Measurements from ENCODE around the gene ZIC2.

ZIC2 gene

DNA sequence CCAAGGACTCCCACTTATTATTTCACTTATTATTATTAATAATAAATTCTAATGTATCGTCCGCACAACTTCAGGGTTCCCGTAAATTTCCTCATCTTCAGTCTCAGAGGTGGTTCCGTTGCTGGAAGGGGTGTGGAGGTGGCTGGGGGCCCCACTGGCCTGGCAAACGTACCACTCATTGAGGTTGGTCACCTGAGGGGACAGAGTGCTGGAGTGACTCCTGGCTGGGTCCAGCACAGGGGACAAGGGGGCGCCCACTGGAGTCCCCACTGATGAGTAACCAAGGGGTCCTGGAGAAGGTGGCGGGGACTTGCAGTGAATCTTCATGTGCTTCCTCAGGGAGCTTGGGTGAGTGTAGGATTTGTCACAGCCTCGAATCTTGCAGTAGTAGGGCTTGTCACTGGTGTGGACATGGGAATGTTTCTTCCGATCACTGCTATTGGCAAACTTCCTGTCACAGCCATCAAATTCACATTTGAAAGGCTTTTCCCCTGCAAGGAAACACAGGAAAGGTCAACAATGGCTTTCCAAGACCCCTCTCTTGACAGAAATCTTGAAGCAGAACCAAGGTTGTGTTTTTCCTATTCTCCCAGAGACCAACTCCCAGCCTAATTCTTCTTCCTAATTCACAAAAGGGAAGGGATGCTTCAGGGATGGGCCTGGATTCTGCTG, 16.1 kb upstream of the ZIC2 start:
- Histone ChIP-seq H3K36me3 (replicated peaks) (peaks cover 19% of the 10 kb centered on the region), H3K27me3 (ENCODE audit: low read depth) (no peaks in the 10 kb centered on the region), H3K4me1 (peaks cover 12% of the 10 kb centered on the region; the same call in 1 of the 2 replicates), H3K4me3 (no peak overlapping the region), H3K9me3 (no peaks in the 10 kb centered on the region)
- in situ Hi-C loops (cut with MboI; ENCODE audit: low sequenced_read_pairs) = no loop called here
- DNase-seq (ENCODE audit: low spot score in 2 of 2) = no peak

DNA sequence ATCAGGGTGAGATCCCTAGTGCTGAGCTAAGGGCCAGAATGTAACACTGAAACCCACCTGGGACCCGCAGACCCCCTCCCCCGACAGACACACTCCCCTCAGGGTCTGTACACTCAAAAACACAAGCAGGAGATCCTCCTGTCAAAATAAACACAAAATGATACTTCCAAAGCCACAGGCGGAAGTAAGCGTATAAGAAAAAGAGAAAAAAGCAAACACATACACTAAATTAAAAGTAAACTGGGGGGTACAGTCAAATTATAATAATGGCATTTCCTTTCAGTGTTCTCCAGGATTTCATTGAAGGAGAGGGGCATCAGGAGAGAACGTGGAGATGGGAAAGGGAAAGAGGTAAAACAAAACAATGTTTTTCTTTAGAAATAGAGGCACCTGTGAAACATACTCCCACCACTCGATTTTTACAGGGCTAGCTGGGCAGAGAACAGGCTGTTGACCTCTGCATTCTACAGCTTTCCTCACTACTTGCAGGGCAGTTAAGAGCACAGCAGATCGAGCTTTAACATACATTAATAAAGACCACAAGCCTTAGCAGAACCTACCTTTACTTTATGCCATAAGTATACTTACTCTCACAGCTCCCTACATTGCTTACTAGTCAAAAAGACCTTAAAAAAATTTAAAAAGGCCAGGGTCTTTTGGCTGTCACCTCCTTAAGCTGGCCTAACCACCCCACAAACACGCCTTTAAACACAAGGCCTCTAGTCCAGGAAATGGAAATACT, 15.3 kb upstream of the ZIC2 start:
- peaks cover 19% of the 10 kb centered on the region for H3K36me3 ChIP-seq (replicated peaks)
- H3K9me3 ChIP-seq = no peaks in the 10 kb centered on the region
- in situ Hi-C loops (cut with MboI; ENCODE audit: low sequenced_read_pairs) = no loop called here
- no peak for DNase-seq (ENCODE audit: low spot score in 2 of 2)
- no peak overlapping the region for H3K4me3 ChIP-seq
- H3K4me1 ChIP-seq = peaks cover 12% of the 10 kb centered on the region; the same call in 1 of the 2 replicates
- no peaks in the 10 kb centered on the region for H3K27me3 ChIP-seq (ENCODE audit: low read depth)

DNA sequence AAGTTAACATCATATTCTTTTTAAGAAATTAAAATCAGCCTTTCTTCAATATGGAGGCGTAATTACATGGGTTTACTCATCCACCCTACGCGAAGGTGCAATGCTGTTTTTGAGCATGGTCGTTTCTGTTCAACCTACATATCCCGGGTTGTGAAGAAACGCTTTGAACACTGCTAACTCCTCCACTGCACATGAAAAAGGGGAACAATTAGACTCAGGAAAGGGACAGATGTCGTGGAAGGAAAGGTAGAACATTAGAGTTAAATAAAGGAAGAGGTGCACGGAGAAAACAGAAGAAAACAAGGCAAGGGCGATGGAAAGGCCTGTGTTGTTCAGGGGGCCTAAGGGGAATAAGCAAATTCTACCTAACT, 14.1 kb upstream of the ZIC2 start:
- no peak for DNase-seq (ENCODE audit: low spot score in 2 of 2)
- Histone ChIP-seq H3K27me3 (ENCODE audit: low read depth) (no peaks in the 10 kb centered on the region), H3K36me3 (replicated peaks) (peaks cover 19% of the 10 kb centered on the region), H3K4me1 (peaks cover 12% of the 10 kb centered on the region; the same call in 1 of the 2 replicates), H3K4me3 (peak overlapping the region; percentile 59), H3K9me3 (no peaks in the 10 kb centered on the region)
- in situ Hi-C loops (cut with MboI; ENCODE audit: low sequenced_read_pairs) = no loop called here

DNA sequence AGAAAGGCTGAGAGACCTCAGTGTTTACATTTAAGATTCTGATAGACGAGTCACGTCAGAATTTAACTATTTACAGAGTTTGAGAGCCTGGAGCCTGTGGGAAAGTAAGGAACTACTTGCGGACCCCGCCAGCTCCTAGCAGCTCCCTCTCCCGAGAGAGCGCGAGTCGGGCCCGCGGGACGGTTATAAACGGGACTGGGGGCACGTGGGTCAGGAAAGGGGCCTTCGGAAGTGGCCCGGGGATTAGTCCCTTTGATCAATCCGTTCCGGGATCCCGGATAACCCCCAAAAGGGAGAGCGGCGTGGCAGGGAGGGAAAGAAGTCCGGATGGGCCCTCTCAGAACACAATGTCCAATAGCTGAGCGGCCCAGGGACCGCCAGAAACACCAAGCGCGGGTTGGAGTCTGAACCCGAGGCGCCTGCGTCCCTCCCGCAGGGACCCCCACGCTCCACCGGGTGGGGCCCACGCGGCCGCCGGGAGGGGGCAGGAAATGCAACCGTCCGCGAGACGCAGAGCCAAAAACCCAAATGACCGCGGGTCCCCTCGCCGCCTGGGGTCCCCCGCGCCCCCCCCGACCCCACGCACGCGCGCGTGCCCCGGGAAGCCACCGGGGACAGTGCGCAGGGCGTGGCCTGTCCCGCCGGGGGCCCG, 13.6 kb upstream of the ZIC2 start:
- H3K27me3 ChIP-seq (ENCODE audit: low read depth) = no peaks in the 10 kb centered on the region
- in situ Hi-C loops (cut with MboI; ENCODE audit: low sequenced_read_pairs) = no loop called here
- peak in 1 of 2 experiments; percentile 54 for DNase-seq (ENCODE audit: low spot score in 2 of 2)
- peaks cover 19% of the 10 kb centered on the region for H3K36me3 ChIP-seq (replicated peaks)
- H3K4me3 ChIP-seq = peak overlapping the region; percentile 59
- H3K4me1 ChIP-seq = peaks cover 12% of the 10 kb centered on the region; the same call in 1 of the 2 replicates
- H3K9me3 ChIP-seq = no peaks in the 10 kb centered on the region

DNA sequence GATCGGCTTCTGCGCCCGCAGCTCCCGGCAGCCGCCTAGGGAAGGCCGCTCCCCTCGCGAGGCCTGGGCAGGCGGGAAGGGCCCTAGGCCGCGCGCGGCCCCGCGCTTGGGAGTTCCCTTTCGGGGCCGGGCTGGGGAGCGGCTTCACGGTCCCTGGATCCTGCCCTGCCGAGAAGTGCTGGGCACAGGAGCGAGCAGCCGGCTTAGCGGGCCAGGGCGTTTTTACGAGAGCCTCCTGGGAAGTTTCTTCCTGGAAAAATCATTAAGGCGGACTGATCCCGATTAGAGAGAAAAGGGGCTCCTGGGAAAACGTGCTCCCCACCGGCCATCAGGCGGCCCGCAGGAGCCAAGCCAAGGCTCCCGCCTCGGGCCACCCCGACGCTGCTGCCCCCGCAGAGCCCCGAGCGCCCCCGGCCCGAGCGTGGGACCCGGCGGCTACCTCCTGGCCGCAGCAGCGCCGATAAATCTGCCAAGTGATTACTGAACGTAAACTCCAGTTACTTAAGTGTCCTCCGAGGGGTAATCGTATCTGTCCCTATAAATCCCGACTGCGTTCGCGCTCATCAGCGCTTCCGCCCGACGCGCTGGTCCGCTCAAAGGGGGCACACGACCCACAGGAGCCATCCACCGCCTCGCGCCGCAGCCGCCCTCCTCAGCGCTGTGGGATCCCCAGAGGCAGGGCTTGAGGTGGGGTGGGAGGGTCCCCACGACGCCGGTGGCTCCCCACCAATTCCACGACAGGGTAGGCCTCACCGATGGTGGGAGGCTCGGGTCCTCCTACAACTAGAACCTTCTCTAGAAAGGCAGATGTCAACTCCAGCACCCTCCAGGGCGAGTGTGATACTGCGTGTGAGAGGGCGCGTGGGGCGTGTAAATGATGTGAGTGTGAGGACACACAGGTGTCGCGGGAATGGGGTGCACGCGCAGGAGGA, 12.8 kb upstream of the ZIC2 start:
- Histone ChIP-seq H3K27me3 (ENCODE audit: low read depth) (no peaks in the 10 kb centered on the region), H3K4me1 (peaks cover 12% of the 10 kb centered on the region; the same call in 1 of the 2 replicates), H3K36me3 (replicated peaks) (peaks cover 18% of the 10 kb centered on the region), H3K4me3 (peak overlapping the region; percentile 59), H3K9me3 (no peaks in the 10 kb centered on the region)
- in situ Hi-C loops (cut with MboI; ENCODE audit: low sequenced_read_pairs) = no loop called here
- peak in 1 of 2 experiments; percentile 55 for DNase-seq (ENCODE audit: low spot score in 2 of 2)

DNA sequence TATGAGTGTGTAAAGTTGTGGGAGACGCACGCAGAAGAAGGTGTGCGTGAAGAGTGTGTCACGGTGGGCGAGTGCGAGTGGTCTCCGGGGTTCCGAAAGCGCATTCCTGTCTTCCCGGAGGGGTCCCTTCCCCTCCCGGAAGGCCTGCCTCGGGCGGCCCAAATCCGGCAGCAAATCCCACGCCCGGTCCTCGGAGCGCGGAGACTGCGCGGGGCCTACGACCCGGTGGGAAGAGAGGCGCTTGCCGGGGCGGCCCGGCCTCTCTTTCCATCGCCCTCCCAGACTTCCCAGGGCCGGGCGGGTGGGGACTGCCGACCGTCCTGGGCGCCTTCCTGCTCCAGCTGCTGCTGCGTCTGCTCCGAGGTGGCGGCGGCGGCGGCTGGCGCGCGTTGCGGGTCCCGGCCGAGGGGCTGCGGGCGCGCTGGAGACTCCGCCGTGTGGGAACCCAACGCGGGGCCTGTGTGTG, 12.1 kb upstream of the ZIC2 start:
- in situ Hi-C loops (cut with MboI; ENCODE audit: low sequenced_read_pairs) = no loop called here
- Histone ChIP-seq H3K4me3 (peak overlapping the region; percentile 59), H3K4me1 (peaks cover 12% of the 10 kb centered on the region; the same call in 1 of the 2 replicates), H3K27me3 (ENCODE audit: low read depth) (no peaks in the 10 kb centered on the region), H3K9me3 (no peaks in the 10 kb centered on the region), H3K36me3 (replicated peaks) (peaks cover 14% of the 10 kb centered on the region)
- DNase-seq (ENCODE audit: low spot score in 2 of 2) = peak in 1 of 2 experiments; percentile 43

DNA sequence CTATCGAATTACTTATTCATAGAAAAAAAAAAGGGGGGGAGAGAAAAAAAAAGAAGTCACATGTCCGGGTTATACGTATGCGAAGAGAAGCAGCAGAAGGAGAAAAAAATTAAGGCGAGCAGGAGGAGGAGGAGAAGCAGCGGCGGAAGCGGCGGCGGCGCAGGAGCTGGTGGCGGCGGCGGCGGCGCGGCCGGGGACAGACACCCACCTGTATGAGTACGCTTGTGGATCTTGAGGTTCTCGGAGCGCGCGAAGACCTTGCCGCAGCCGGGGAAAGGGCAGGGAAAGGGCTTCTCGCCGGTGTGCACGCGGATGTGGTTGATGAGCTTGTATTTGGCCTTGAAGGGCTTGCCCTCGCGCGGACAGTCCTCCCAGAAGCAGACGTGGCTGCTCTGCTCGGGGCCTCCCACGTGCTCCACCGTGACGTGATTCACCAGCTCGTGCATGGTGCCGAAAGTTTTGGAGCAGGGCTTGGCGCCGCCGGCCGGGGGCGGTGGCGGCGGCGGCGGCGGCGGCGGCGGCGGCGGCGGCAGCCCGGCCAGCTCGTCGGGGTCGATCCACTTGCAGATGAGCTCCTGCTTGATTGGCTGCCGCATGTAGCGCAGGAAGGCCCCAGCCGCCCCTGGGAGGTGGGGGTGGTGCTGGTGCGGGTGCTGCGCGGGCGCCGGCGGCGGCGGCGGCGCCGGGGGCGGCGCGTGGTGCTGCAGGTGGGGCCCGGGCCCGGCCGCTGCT, 11.5 kb upstream of the ZIC2 start:
- DNase-seq (ENCODE audit: low spot score in 2 of 2) = peak; percentile 64 to 86
- H3K4me3 ChIP-seq = peak overlapping the region; percentile 59
- in situ Hi-C loops (cut with MboI; ENCODE audit: low sequenced_read_pairs) = no loop called here
- peaks cover 12% of the 10 kb centered on the region; the same call in 1 of the 2 replicates for H3K4me1 ChIP-seq
- H3K27me3 ChIP-seq (ENCODE audit: low read depth) = no peaks in the 10 kb centered on the region
- peaks cover 13% of the 10 kb centered on the region for H3K36me3 ChIP-seq (replicated peaks)
- H3K9me3 ChIP-seq = no peaks in the 10 kb centered on the region

DNA sequence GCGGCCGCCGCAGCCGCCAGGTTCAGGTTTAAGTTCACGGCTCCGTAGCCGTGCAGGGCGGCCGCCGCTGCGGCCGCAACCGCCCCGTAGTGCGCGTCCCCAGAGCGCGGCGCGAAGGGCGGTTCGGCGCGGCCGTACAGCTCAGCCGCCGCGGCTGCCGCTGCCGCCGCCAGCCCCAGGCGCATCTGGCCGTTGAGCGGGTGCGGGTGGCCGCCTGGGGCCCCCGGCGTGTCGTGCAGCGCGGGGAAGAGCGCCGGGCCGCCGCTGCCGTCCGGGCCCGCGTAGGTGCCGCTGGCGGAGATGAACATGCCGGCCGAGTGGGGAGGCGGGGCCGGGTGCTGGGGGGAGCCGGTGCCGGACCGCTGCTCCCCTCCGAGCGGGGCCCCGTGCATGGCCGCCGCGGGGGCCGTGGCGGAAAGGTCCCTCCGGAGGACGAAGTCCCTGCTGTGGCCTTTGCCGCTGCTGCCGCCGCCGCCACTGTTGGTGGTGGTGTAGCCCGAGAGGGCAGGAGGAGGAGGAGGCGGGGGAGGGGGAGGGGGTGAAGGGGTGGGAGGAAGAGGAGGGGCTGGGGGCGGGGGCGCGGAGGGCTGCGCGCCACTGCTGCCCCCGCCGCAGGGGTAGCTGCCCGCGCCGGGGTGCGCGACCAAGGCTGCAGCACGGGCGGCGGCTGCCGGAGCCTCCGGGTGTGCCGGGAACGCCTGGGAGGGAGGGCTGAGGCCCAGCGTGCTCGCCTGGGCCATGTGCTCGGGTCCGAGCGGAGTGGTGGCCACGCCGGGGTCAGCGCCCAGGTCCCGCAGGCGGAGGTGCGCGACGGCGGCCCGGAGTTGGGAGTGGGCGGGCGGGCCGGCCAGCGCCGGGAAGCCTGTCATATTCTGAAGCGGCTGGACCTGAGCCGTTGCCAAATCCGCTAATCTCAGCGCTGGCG, 10.7 kb upstream of the ZIC2 start:
- Histone ChIP-seq H3K4me3 (peak overlapping the region; percentile 31), H3K27me3 (ENCODE audit: low read depth) (no peaks in the 10 kb centered on the region), H3K4me1 (peaks cover 12% of the 10 kb centered on the region; the same call in 1 of the 2 replicates), H3K36me3 (replicated peaks) (peaks cover 6% of the 10 kb centered on the region; the same call in 1 of the 2 replicates), H3K9me3 (no peaks in the 10 kb centered on the region)
- DNase-seq (ENCODE audit: low spot score in 2 of 2) = peak; percentile 46 to 82
- in situ Hi-C loops (cut with MboI; ENCODE audit: low sequenced_read_pairs) = no loop called here

DNA sequence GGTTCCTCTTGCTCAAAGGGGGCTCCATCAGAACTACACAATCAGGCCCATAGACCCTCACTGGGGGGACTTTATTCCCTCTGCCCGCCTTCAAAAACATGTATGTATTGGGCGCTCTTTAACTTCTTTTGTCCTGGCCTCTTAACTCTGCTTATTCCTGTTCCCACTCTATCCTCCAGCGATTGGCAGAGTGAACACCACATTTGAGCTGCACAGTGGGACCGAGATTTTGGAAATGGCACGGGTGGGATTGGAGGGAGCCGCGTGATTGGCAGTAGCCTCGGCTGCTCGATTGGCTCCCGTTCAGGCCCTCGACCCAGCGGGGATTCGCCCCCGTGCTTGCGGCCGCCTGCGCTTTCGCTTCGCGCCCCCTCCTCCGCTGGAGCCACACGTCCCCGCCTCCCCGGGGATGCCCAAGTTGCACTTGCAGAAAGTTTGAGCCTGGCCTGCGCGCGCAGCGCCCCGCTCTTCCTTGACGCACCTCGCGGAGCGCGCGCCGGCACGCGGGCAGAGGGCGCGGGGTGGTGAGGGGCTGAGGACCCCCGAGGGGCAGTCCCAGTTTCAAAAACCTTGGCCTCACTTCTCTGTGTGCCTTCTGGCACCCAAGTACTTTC, 9.9 kb upstream of the ZIC2 start, which contains the start of gene ZIC5:
Gene ZIC5, minus strand, starts transcription at position 192 of the 614 bp plus-strand sequence. Its CDS starts 164 bp downstream, at position 28.
- Histone ChIP-seq H3K27me3 (ENCODE audit: low read depth) (no peaks in the 10 kb centered on the region), H3K36me3 (replicated peaks) (0 out of 2 replicates have a peak, but pooled peaks cover 6% of the 10 kb centered on the region), H3K4me3 (peak within 1 kb of the TSS; percentile 31), H3K9me3 (no peaks in the 10 kb centered on the region), H3K4me1 (peaks cover 12% of the 10 kb centered on the region; the same call in 1 of the 2 replicates)
- in situ Hi-C loops (cut with MboI; ENCODE audit: low sequenced_read_pairs) = no loop called here
- DNase-seq (ENCODE audit: low spot score in 2 of 2) = peak in 1 of 2 experiments; percentile 10

DNA sequence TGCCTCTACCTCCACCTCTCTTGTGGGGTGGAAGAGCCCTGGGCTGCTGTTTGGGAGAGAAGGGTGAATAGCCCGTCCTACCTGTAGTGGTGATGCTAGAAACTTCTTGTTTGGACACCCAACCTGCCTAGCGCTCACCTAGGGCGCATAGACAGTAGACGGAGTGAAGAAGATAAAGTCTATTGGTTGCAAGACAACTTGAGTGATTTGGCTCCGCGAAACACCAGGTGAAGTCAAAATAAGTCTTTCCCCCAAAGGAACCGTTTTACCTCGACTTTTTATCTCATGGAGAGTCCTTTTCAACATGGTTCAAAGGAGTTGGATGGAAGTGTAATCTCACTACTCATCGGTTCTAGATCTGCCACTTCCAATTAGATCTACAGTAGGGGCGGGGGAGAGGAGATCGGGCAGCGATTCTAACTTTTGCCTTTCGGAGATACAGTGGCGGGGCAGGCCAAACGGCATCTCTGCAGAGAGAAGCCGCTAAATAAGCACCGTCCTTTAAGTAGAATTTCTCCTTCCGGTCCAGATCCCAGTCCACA, 9.3 kb upstream of the ZIC2 start:
- H3K27me3 ChIP-seq (ENCODE audit: low read depth) = no peaks in the 10 kb centered on the region

More for the DNA sequence above, 9.3 kb upstream of the ZIC2 start:
- Histone ChIP-seq H3K9me3 (no peaks in the 10 kb centered on the region), H3K4me3 (no peak overlapping the region), H3K4me1 (peaks cover 9% of the 10 kb centered on the region; the same call in 1 of the 2 replicates), H3K36me3 (replicated peaks) (0 out of 2 replicates have a peak, but pooled peaks cover 6% of the 10 kb centered on the region)
- in situ Hi-C loops (cut with MboI; ENCODE audit: low sequenced_read_pairs) = no loop called here
- DNase-seq (ENCODE audit: low spot score in 2 of 2) = peak in 1 of 2 experiments; percentile 5
